GM13977 (cell line): Measurements from ENCODE around the gene PKP4.

Experiments used
- DNase-seq: peaks from one replicate; pipeline ENCODE4 v3.0.0; 2012; ENCODE audit warnings: low spot score
- CTCF ChIP-seq: IDR thresholded peaks from 2 replicates; pipeline ENCODE4 v1.5.1; 2012; ENCODE audit warnings: mild to moderate bottlenecking, control low read depth; ENCODE audit not compliant: insufficient read depth; ENCODE audit errors: extremely low read depth, missing control alignments
- in situ Hi-C: fragments of 300-500 bp; cut with MboI; formaldehyde crosslinking; loops from one replicate; pipeline ENCODE4 v1.12.0; 2022; ENCODE audit warnings: low sequenced_read_pairs, low pct_unique_long_range_greater_than_20kb, mixed read lengths, inconsistent platforms; ENCODE audit not compliant: unreplicated experiment

The PKP4 gene

GRCh38 chr2:158600155-158600802 is 143.5 kb downstream of the PKP4 start:
- DNase-seq: no peak
- no peak for TF ChIP-seq CTCF
- in situ Hi-C loops: no loop called here

GRCh38 chr2:158602027-158602426 is 145.3 kb downstream of the PKP4 start:
- DNase-seq: no peak
- in situ Hi-C loops: no loop called here
- TF ChIP-seq CTCF: no peak

GRCh38 chr2:158603205-158603604 is 146.5 kb downstream of the PKP4 start:
- TF ChIP-seq CTCF: no peak
- in situ Hi-C loops: no loop called here
- no peak for DNase-seq

- DNase-seq: no peak
- in situ Hi-C loops: no loop called here
- TF ChIP-seq CTCF: no peak
Observed at GRCh38 chr2:158603986-158604385, 147.2 kb downstream of the PKP4 start.

- DNase-seq: no peak
- no peak for TF ChIP-seq CTCF
- in situ Hi-C loops: no loop called here
Observed at GRCh38 chr2:158610059-158610458, 153.3 kb downstream of the PKP4 start.

GRCh38 chr2:158616480-158617000 is 159.8 kb downstream of the PKP4 start:
- DNase-seq: no peak
- TF ChIP-seq CTCF: no peak
- in situ Hi-C loops: no loop called here

GRCh38 chr2:158618891-158619490 is 162.2 kb downstream of the PKP4 start:
- DNase-seq: no peak
- no peak for TF ChIP-seq CTCF
- in situ Hi-C loops: no loop called here
